GM12878 (cell line): ENCODE measurements around the gene NPDC1. TPM values are rescaled to one million over a fixed set of nuclear protein-coding genes. Genes with fewer than 3 reads are reported as not detected.

Experiments used
- ATAC-seq: fragments of 200-7000 bp; cut with Tn5 transposase; 3 replicates; pipeline ENCODE4 v1.9.1; 2020; ENCODE audit warnings: mild to moderate bottlenecking, moderate library complexity
- BruUV-seq: library from RNA; stranded (reverse); fragments of 400-500 nt; replicated peaks from 2 replicates; lab custom pipeline; 2021; lab: Mats Ljungman, UMichigan
- CTCF ChIA-PET: fragments of 300-600 bp; sonication (Branson Sonifier 250); formaldehyde crosslinking; extraction: SDS; loops from one replicate; lab custom pipeline; 2021; ENCODE audit warnings: inconsistent platforms; lab: Yijun Ruan, JAX
- POLR2A ChIA-PET: fragments of 350-600 bp; formaldehyde crosslinking; extraction: SDS; loops from one replicate; lab custom pipeline; 2021; ENCODE audit warnings: inconsistent platforms; lab: Charles Lee
- RAD21 ChIA-PET: fragments of 300-600 bp; sonication (Branson Sonifier 250); formaldehyde crosslinking; loops from one replicate; lab custom pipeline; 2023; ENCODE audit warnings: antibody characterized with exemption; ENCODE audit not compliant: unreplicated experiment; lab: Charles Lee
- SMC1A ChIA-PET: fragments of 300-600 bp; sonication (Branson Sonifier 250); formaldehyde crosslinking; loops from one replicate; lab custom pipeline; 2023; ENCODE audit not compliant: unreplicated experiment, uncharacterized antibody; lab: Charles Lee
- DNase-seq: peaks from one replicate; pipeline ENCODE4 v3.0.0-alpha.2; 2011; ENCODE audit warnings: low read depth, low spot score
- FAIRE-seq: peaks from 3 replicates; lab custom pipeline; 2011; peaks lifted over from hg19 to GRCh38; lab: Jason Lieb, UNC
- H2AFZ ChIP-seq: 2 replicates; pipeline ENCODE4 v1.6.0; 2011; ENCODE audit warnings: low read depth, low read length, control low read depth; ENCODE audit not compliant: control insufficient read depth
- H3K27ac ChIP-seq: 2 replicates; pipeline ENCODE4 v1.5.1; 2011; ENCODE audit warnings: control low read depth; ENCODE audit not compliant: control insufficient read depth, insufficient read depth
- H3K27me3 ChIP-seq, 2 experiments: replicated peaks in 1 of 2; 2 replicates each; pipeline versions ENCODE4 v1.6.0 to v1.6.1; 2011; ENCODE audit warnings: low read length in 1 of 2; ENCODE audit not compliant: control insufficient read depth in 2 of 2, insufficient read depth in 2 of 2
- H3K36me3 ChIP-seq, 2 experiments: 2 replicates each; pipeline ENCODE4 v1.5.1; 2011; ENCODE audit warnings: low read length in 1 of 2; ENCODE audit not compliant: control insufficient read depth in 2 of 2, insufficient read depth in 2 of 2
- H3K4me1 ChIP-seq: 2 replicates; pipeline ENCODE4 v1.6.1; 2011; ENCODE audit warnings: mild to moderate bottlenecking, low read length, moderate library complexity, mixed read lengths; ENCODE audit not compliant: control insufficient read depth, insufficient read depth
- H3K4me2 ChIP-seq: 2 replicates; pipeline ENCODE4 v1.6.0; 2011; ENCODE audit warnings: control low read depth; ENCODE audit not compliant: control insufficient read depth, insufficient read depth
- H3K4me3 ChIP-seq: fragments of 200-600 bp; sonication (generic); 2 replicates; pipeline ENCODE4 v1.5.1; 2016
- H3K79me2 ChIP-seq: 2 replicates; pipeline ENCODE4 v1.6.0; 2011; ENCODE audit warnings: low read length; ENCODE audit not compliant: control insufficient read depth, insufficient read depth
- H3K9ac ChIP-seq: 2 replicates; pipeline ENCODE4 v1.8.0; 2011; ENCODE audit warnings: low read length, control low read depth, mixed read lengths; ENCODE audit not compliant: control insufficient read depth, insufficient read depth
- H3K9me3 ChIP-seq: replicated peaks from 3 replicates; pipeline ENCODE4 v1.5.1; 2011; ENCODE audit warnings: mild to moderate bottlenecking, low read length; ENCODE audit not compliant: control insufficient read depth, insufficient read depth
- H4K20me1 ChIP-seq: 2 replicates; pipeline ENCODE4 v1.6.0; 2011; ENCODE audit not compliant: control insufficient read depth, insufficient read depth
- FOXK2 ChIP-seq: fragments of 450-650 bp; IDR thresholded peaks from 2 replicates; pipeline ENCODE4 v1.6.1; 2017; ENCODE audit warnings: mild to moderate bottlenecking, moderate library complexity
- HCFC1 ChIP-seq: fragments of 150-350 bp; IDR thresholded peaks from 2 replicates; pipeline ENCODE4 v1.6.1; 2014; ENCODE audit warnings: low read length
- IRF4 ChIP-seq: IDR thresholded peaks from 2 replicates; pipeline ENCODE4 v1.6.1; 2011; ENCODE audit warnings: low read depth, low read length
- KAT2A ChIP-seq: conservative IDR thresholded peaks from 2 replicates; pipeline ENCODE4 v1.6.1; 2011; ENCODE audit warnings: low read depth, low read length; ENCODE audit not compliant: control insufficient read depth
- NFXL1 ChIP-seq: fragments of 450-650 bp; IDR thresholded peaks from 2 replicates; pipeline ENCODE4 v1.6.1; 2017; ENCODE audit warnings: antibody characterized with exemption, mild to moderate bottlenecking, borderline replicate concordance
- NR2F1 ChIP-seq: fragments of 450-650 bp; conservative IDR thresholded peaks from 2 replicates; pipeline ENCODE4 v1.6.1; 2017; ENCODE audit warnings: mild to moderate bottlenecking
- SREBF2 ChIP-seq: IDR thresholded peaks from 2 replicates; pipeline ENCODE4 v1.6.1; 2012; ENCODE audit warnings: mild to moderate bottlenecking, low read length
- ZNF592 ChIP-seq: fragments of 450-650 bp; IDR thresholded peaks from 2 replicates; pipeline ENCODE4 v1.6.1; 2017; ENCODE audit warnings: mild to moderate bottlenecking, moderate library complexity
- WGBS: methylation state at CpG from one replicate; pipeline ENCODE4 v1.1.6; 2016; ENCODE audit warnings: low lambda C conversion rate; ENCODE audit not compliant: insufficient replicate concordance, insufficient coverage; ENCODE audit errors: missing lambda C conversion rate; 5-methylcytosine and 5-hydroxymethylcytosine counted together
- in situ Hi-C: fragments of 300-500 bp; cut with MboI; formaldehyde crosslinking; loops from 9 replicates; pipeline ENCODE4 v1.14.3; 2018; ENCODE audit warnings: mixed read lengths
- intact Hi-C: fragments of 100-400 bp; cut with micrococcal nuclease; formaldehyde crosslinking; loops from one replicate; pipeline ENCODE4 v1.14.2; 2022; ENCODE audit not compliant: unreplicated experiment
- polyA plus RNA-seq, 11 experiments: library from polyadenylated mRNA; depleted of rRNA in 4 of 11; unstranded in 6 of 11; stranded (reverse) in 5 of 11; fragments of >200 nt; fragmentation: Nextera tagmentation in 4 of 11; fragmentation: Illumina TruSeq in 1 of 11; extraction: Ambion mirVana in 4 of 11; extraction: Trizol in 1 of 11; gene quantifications; 1 replicate in 1 of 11; 2 replicates in 10 of 11; pipeline versions ENCODE4 v1.2.1 to v1.2.3, GENCODE V29; 2011 to 2016; ENCODE audit warnings: inconsistent platforms in 2 of 11, missing spikeins in 2 of 11, low read depth in 1 of 11
- total RNA-seq, 4 experiments: library from RNA; depleted of rRNA in 3 of 4; stranded (reverse); fragments of >200 nt in 3 of 4; fragmentation: Illumina TruSeq in 1 of 4; extraction: Trizol in 1 of 4; gene quantifications; 2 replicates each; pipeline versions ENCODE4 v1.2.1 to v1.2.3, GENCODE V29; 2013 to 2021
- TF ChIP-seq, protein P1 (sequence below): IDR thresholded peaks from 2 replicates; pipeline ENCODE4 v1.6.1; 2012; ENCODE audit warnings: mild to moderate bottlenecking, low read depth, low read length

NPDC1 gene
- total and polyA plus RNA-seq, 10 of the 15 experiments (the other 5 are each of a cell fraction or from before 2014, with no cell fraction given) = 0.04 to 1.7 (median 0.77) TPM; not detected in 2

- no peak for TF ChIP-seq ZNF592
- TF ChIP-seq FOXK2 = no peak
Observed at GRCh38 chr9:136994180-136994887, 51.6 kb downstream of the NPDC1 start (continued).

DNA sequence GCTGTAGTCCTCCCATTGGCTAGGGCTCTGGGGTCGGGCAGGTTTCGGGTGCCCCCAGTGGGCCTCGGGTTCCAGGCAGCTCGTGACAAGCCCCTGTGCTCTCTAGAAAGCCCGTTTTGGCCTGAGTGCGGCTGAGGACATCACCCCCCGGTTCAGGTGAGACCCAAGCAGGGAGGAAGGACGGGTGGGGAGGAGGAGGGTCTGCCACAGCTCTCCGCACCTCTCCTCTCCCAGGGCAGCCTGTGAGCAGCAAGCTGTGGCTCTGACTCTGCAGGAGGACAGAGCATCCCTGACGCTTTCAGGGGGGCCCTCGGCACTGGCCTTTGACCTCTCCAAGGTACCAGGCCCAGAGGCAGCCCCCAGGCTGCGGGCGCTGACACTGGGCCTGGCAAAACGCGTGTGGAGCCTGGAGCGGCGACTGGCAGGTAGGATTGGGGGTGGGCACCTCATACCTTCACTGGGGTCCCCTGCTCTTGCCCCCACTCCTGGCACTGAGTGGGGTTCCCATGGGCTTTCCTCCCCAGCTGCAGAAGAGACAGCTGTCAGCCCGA is 53.1 kb downstream of the NPDC1 start:
- intact Hi-C loops = no loop called here
- no TSS peak for BruUV-seq
- peaks cover 27% of the 10 kb centered on the region for H3K4me1 ChIP-seq
- ChIA-PET CTCF (interaction anchor here (1.0 to 3.3 kb wide), 7 partner anchors 9 to 75 kb away, joined by 3 to 17 read pairs (median 5); no protein-coding TSS in a partner anchor), RAD21 (interaction anchor here (1.3 to 1.7 kb wide), 2 partner anchors 45 to 226 kb away, joined by 3 to 8 read pairs; no protein-coding TSS in a partner anchor), POLR2A (interaction anchor here (1.2 to 1.5 kb wide), 4 partner anchors 27 to 248 kb away, joined by 3 to 4 read pairs (median 4); partner anchors contain the start of gene TUBB4B), SMC1A (interaction anchor here (1.1 kb wide), 1 partner anchor 45 kb away, joined by 4 read pairs; no protein-coding TSS in a partner anchor)
- H3K36me3 ChIP-seq = no peaks in the 10 kb centered on the region
- H3K9ac ChIP-seq = peak overlapping the region; percentile 66
- peaks cover 2 to 5% of the 10 kb centered on the region in 2 experiments; a peak in 3 of 4 replicates for H3K27me3 ChIP-seq
- H4K20me1 ChIP-seq = no peaks in the 10 kb centered on the region
- ATAC-seq (no peak; the same call in 2 of the 3 replicates), DNase-seq (no peak), FAIRE-seq (no peak)
- peak overlapping the region; percentile 99 for H3K4me2 ChIP-seq
- peak overlapping the region; percentile 63 for H3K27ac ChIP-seq
- in situ Hi-C loops = no loop called here
- no peaks in the 10 kb centered on the region; the same call in 2 of the 3 replicates for H3K9me3 ChIP-seq
- peak overlapping the region; percentile 73 for H3K4me3 ChIP-seq
- no peaks in the 10 kb centered on the region; the same call in 1 of the 2 replicates for H3K79me2 ChIP-seq
- H2AFZ ChIP-seq = peak overlapping the region; percentile 92
- TF ChIP-seq IRF4 (no peak), NR2F1 (0 out of 2 replicates have a peak, but pooled peaks have one; percentile 47), KAT2A (no peak), HCFC1 (no peak), SREBF2 (no peak), NFXL1 (peak; percentile 91)
- TF ChIP-seq, protein P1, sequence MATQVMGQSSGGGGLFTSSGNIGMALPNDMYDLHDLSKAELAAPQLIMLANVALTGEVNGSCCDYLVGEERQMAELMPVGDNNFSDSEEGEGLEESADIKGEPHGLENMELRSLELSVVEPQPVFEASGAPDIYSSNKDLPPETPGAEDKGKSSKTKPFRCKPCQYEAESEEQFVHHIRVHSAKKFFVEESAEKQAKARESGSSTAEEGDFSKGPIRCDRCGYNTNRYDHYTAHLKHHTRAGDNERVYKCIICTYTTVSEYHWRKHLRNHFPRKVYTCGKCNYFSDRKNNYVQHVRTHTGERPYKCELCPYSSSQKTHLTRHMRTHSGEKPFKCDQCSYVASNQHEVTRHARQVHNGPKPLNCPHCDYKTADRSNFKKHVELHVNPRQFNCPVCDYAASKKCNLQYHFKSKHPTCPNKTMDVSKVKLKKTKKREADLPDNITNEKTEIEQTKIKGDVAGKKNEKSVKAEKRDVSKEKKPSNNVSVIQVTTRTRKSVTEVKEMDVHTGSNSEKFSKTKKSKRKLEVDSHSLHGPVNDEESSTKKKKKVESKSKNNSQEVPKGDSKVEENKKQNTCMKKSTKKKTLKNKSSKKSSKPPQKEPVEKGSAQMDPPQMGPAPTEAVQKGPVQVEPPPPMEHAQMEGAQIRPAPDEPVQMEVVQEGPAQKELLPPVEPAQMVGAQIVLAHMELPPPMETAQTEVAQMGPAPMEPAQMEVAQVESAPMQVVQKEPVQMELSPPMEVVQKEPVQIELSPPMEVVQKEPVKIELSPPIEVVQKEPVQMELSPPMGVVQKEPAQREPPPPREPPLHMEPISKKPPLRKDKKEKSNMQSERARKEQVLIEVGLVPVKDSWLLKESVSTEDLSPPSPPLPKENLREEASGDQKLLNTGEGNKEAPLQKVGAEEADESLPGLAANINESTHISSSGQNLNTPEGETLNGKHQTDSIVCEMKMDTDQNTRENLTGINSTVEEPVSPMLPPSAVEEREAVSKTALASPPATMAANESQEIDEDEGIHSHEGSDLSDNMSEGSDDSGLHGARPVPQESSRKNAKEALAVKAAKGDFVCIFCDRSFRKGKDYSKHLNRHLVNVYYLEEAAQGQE = peak; percentile 23; the same call in 1 of the 2 replicates
- WGBS = 33% methylated on average over 18 of the region's 18 CpGs
